ENCODE data around the gene PBX3.
"Not testable (repeated sequence)": the region's sequence is repeated elsewhere in the genome, so short reads cannot be mapped to it uniquely, and the experiment has no call there.

PBX3 gene

GRCh38 chr9:125749287-125749935, 2.2 kb downstream of the PBX3 start:
- no peak for DNase-seq

DNA sequence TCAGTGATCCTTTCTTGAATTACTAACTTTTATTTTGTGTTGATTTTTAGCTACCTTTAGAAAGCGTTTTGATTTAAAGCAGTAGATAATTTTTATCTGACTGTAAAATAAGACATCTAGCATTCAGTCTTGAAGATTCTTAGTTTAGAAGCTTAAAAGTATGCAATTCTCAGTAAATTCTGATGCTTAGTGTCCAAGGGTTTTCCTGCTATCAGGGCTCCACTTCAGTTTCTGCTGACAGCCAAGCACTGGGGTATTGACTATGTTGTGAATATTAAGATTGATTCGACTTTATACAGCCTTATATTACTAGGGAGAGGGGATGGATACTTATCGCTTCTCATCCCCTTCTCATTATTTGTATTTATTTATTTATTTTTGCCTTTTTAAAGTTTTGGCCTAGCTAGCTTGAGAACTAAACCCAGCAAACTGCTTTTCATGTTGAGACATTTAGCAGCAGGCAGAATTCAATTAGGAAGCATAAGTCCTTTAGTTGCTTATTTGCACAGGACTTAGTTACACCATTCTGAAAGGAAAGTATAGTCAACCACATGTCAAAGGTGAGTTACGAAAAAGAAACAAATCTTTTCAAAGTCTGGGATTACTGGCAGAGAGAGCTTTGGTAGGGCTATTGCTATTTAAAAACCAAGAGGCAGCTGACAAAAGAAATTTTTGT, 2.9 kb downstream of the PBX3 start:
- DNase-seq: no peak

DNA sequence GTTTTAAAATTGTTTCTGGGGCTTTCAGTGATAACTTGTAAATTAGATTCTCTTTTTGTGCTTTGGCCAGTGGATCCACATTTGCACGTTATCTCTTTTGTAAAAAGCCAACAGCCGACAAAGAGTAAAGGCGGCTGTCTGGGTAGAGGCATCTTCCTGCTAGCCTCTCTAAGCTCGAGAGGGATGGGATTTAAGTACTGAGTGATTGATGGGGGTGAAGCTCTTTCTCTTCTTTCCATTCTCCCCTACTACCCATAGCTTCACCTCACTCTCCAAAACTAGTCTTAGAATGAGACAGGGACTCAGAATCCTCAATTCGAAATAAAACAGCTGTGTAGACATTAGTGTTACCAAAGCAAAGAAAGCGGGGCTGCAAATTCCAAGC, 3.4 kb downstream of the PBX3 start:
- DNase-seq: no peak

DNA sequence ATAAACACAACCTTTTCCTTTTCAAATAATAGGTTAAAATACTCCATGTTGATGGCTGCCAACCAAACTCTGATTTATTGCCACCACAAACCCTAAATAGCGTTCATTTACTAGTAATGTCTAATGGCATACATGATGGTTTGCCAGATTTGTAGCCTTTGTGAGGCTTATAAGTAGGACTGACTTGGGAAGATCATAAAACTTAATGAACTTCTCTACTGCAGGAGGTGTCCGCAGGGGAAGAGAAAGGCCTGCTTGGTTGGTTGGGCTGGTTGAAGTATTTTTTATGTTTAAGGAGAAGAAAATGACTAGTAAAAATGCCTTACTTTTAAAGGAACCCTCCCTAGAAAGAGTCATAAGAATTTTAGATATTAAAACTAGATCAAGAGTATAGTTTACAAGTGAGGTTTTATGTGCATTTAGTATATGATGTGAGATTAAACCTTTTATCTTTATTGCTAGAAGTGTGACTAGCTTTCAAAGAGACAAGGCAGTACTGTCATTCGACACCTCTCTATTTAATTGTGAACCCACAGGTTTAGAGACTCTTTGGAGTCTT, 5.0 kb downstream of the PBX3 start:
- no peak for DNase-seq

DNA sequence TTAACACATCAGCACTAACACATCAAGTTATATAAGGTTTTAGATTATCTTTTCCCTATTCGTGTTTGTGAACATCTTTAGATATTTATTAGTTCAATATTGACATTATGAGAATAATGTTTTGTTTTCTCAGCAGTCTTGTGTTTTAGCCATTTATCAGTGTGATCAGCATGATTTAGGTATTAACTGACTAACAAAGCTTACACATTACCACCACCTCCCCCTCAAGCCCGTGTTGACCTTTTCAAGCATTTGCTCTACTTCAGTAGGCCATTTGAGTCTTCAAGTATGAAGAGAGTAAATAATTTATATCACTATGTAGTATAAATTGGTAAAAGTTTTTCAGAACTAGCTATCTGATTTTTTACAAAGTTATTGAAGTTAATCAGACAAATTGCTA, 6.9 kb downstream of the PBX3 start:
- DNase-seq: no peak

- DNase-seq: no peak
Measured at GRCh38 chr9:125755340-125755739, 8.2 kb downstream of the PBX3 start.

- DNase-seq: no peak
Measured at GRCh38 chr9:125756518-125756917, 9.3 kb downstream of the PBX3 start.

DNA sequence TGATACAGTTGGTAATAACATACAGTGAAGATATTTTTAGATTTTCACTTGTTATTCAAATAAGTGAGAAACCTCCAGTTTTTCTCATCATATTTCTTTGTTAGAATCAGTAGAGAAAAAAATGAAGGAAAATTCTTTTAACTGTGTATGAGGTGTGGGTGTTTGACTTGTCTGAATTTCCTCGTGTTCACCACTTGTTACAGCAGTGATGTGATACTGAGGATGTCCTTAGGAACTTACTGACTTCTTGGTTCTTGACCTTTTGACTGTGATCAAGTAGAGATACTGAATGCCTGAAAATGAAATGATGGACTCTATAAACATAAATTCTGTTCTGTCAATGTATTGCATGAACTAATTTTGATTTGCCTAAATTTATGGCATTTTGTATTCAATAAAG, 10.7 kb downstream of the PBX3 start:
- DNase-seq: no peak

DNA sequence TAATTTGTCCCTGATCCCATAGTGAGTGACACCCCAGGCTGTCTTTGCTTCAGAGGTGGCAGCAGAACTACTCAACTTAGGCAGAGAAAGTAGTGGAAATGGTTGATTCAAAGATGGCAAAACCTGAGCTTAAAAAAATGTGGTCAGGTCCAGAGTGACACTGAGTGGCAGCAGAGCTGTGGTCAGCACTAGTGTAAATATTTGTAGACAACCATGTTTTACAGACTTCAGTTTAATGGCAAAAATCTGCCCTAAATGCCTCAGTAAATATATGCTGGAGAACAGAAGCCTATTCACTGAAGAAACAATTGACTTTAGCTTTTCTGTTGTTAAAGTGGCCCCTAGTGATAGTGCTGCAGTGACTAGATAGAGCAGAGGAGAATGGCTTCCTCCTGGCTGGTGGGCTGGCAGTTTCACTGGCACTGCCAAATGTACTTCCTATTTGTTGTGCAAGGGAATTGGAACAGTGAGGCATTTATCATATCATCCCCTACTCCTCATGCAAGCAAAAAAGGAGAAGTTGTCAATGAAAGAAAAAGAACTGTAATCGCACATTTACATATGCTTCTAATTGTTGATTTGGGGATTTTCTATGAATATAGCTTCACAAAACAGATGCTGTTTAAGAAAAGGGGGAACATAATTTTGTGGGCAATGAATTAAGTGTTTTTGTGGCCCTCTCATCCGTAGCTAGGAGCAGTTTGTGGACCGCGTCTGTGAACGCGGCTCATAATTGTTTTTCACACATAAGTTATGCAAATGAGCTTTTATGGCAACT, 12.0 kb downstream of the PBX3 start:
- DNase-seq: no peak

DNA sequence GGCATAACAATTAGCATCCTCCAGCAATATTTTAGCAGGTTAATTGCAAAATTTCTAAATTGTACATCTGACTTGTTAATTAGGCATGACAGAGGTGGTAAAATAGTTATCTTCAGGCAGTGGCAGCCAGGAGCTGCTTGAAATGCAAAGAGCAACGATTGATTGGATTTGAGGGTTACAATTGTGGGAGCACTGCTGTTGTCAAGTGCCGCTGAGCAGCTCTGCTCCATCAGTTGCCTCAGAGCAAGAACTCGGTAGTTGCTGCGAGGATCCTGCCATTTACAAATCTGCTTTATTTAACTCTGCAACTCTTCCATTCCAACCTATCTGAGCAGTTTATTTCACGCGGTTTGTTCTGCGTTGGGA, 12.6 kb downstream of the PBX3 start:
- DNase-seq: no peak

- no peak for DNase-seq
Measured at GRCh38 chr9:125760537-125760936, 13.4 kb downstream of the PBX3 start.

- DNase-seq: no peak
Measured at GRCh38 chr9:125761676-125762450, 14.7 kb downstream of the PBX3 start.

GRCh38 chr9:125763394-125763801, 16.2 kb downstream of the PBX3 start:
- DNase-seq: no peak

DNA sequence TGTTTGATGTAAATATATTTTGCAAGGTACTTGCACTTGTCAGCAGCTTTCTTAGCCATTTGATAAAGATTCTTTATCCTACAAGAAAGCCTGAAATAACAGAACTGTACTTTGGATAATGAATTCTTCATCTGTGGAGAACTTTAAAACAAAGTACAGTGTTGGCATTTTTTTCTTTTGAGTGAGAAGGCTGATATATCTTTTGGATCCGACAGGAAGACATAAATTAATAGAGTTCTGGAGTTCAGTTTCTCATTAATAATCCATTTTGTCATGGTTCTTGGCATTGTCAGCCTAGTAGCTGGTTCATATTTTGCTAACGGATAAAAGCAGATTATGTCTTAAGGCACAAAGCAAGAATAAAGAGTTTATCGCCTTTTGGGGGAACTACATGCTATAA, 17.0 kb downstream of the PBX3 start:
- DNase-seq: no peak

- no peak for DNase-seq
Measured at GRCh38 chr9:125766468-125767221, 19.5 kb downstream of the PBX3 start.

DNA sequence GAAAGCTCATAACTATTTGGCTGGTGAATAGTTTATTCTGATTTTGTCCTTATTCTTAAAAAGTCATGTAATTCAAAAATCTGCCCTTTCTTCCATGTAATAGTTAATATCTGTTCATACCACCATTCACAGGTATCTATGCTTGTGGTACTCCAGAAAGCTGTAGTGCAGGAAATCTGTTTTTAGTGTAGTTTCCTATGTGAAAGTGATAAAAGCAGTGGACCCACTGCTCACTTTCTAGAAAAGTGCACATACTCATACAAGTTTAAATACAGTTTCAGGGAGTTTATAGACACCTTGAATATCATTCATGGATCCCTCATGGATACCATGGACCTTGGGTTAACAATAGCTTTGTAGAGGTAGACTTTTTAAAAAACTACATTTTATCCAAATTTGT, 20.2 kb downstream of the PBX3 start:
- no peak for DNase-seq

DNA sequence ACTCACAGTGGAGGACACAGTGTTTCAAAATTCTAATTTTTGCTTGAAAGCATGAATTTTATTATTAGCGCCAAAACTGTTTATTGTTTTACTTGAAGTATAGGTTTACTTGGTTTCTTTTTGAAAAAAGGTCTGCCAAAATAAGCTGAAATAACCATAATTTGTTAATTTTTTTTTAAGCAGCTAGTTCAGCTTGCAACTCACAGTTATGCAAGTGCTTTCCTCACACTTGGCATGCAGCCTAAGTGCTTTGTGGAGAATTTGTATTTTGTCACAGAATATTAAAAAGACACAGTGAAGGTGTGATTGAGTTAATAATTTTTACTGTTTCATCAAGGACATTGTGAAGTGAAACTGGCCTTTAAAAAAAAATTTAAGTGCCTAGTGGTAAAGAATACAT, 21.6 kb downstream of the PBX3 start:
- no peak for DNase-seq

DNA sequence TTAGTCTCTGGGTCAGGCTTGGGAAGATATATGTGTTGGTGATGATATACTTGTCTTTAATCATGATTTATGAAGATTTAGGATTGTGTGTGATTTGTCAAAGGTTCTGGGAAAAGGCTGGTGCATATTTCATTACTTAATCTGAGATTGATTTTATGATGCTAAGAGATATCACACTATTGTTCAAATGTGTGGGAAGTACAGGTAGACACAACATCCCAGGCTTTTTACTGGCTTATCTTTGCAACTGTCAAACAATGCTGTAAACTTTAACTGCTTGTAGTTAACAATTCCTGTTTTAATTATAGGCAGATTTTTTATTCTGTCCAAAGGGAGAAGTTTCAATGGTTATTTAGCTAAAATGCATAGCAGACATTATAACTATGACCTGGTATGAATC, 23.9 kb downstream of the PBX3 start:
- no peak for DNase-seq

GRCh38 chr9:125772740-125773139, 25.6 kb downstream of the PBX3 start:
- no peak for DNase-seq

DNA sequence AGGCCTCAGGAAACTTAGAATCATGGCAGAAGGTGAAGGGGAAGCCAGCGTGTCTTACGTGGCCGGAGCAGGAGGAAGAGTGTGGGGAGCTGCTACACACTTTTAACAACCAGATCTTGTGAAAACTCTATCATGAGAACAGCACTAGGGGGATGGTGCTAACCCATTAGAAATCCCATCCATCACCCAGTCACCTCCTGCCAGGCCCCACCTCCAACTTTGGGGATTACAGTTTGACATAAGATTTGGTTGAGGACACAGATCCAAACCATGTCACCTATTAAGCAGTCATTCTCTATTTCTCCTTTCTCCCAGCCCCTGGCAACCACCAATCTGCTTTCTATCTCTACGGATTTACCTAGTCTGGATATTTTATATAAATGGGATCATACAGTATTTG, 26.9 kb downstream of the PBX3 start:
- DNase-seq: no peak

DNA sequence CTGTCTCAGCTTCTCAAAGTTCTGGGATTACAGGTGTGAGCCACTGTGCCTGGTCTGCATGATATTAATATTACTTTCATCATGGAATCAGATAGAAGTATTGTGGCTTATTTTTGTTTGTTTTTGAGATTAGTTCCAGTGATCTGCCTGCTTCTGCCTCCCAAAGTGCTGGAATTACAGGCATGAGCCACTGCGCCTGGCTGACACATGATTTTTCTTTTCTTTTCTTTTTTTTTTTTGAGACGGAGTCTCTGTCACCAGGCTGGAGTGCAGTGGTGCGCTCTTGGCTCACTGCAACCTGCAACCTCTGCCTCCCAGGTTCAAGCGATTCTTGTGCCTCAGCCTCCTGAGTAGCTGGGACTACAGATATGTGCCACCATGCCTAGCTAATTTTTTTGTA, 29.6 kb downstream of the PBX3 start:
- not testable (repeated sequence) for DNase-seq

GRCh38 chr9:125778538-125779219, 31.5 kb downstream of the PBX3 start:
- not testable (repeated sequence) for DNase-seq

All from stimulated activated naive CD4-positive, alpha-beta T cell (primary cell).